ENCODE results near the gene ABHD1.

GRCh38 chr2:27149570-27150405, 26.2 kb downstream of the ABHD1 start:
- TF ChIP-seq CTCF (conservative IDR thresholded peaks at IDR 0.05; ENCODE audit: low read length) = no peak
- no peak for TF ChIP-seq EZH2phosphoT487 (IDR thresholded peaks at IDR 0.05; ENCODE audit: borderline replicate concordance)

All from Loucy (cell line).